Activated naive CD4-positive, alpha-beta T cell treated with anti-CD3 and anti-CD28 coated beads, Interleukin-2, amount 50 U/mL, for 16 hours (primary cell): Measurements from ENCODE around the gene PCNX1.

Source experiments
- DNase-seq: peaks from one replicate; pipeline ENCODE4 v3.0.0-alpha.2; 2020

Gene PCNX1

GRCh38 chr14:70889555-70889954, 17.7 kb upstream of the PCNX1 start:
- no peak for DNase-seq

GRCh38 chr14:70890826-70891659, 16.2 kb upstream of the PCNX1 start:
- DNase-seq = no peak

GRCh38 chr14:70891737-70892136, 15.5 kb upstream of the PCNX1 start:
- DNase-seq = no peak

GRCh38 chr14:70893062-70893845, 14.0 kb upstream of the PCNX1 start:
- DNase-seq = no peak

- no peak for DNase-seq
Measured at GRCh38 chr14:70893858-70894291, 13.4 kb upstream of the PCNX1 start.

GRCh38 chr14:70894868-70895267, 12.4 kb upstream of the PCNX1 start:
- no peak for DNase-seq

GRCh38 chr14:70896317-70896716, 10.9 kb upstream of the PCNX1 start:
- no peak for DNase-seq

GRCh38 chr14:70896981-70897380, 10.3 kb upstream of the PCNX1 start:
- no peak for DNase-seq

GRCh38 chr14:70897464-70897863, 9.8 kb upstream of the PCNX1 start:
- DNase-seq = no peak

- no peak for DNase-seq
Measured at GRCh38 chr14:70898111-70898745, 9.0 kb upstream of the PCNX1 start.

- DNase-seq = no peak
Measured at GRCh38 chr14:70901269-70901668, 6.0 kb upstream of the PCNX1 start.

- no peak for DNase-seq
Measured at GRCh38 chr14:70902184-70902583, 5.1 kb upstream of the PCNX1 start.

GRCh38 chr14:70904373-70904772, 2.9 kb upstream of the PCNX1 start:
- DNase-seq = no peak

GRCh38 chr14:70905301-70905700, 2.0 kb upstream of the PCNX1 start:
- DNase-seq = no peak

- DNase-seq = no peak
Measured at GRCh38 chr14:70906793-70907175, 475 bp upstream of the PCNX1 start.

- DNase-seq = peak; percentile 70
Measured at GRCh38 chr14:70907996-70908934, 1.0 kb downstream of the PCNX1 start.

GRCh38 chr14:70908935-70909641, 1.8 kb downstream of the PCNX1 start:
- no peak for DNase-seq

GRCh38 chr14:70909733-70910614, 2.7 kb downstream of the PCNX1 start:
- DNase-seq = peak; percentile 22

GRCh38 chr14:70915415-70915814, 8.2 kb downstream of the PCNX1 start:
- no peak for DNase-seq

- no peak for DNase-seq
Measured at GRCh38 chr14:70916300-70916699, 9.0 kb downstream of the PCNX1 start.

GRCh38 chr14:70916799-70917198, 9.5 kb downstream of the PCNX1 start:
- DNase-seq = no peak
